Measurements from ENCODE around the gene SCN1B.

DNA sequence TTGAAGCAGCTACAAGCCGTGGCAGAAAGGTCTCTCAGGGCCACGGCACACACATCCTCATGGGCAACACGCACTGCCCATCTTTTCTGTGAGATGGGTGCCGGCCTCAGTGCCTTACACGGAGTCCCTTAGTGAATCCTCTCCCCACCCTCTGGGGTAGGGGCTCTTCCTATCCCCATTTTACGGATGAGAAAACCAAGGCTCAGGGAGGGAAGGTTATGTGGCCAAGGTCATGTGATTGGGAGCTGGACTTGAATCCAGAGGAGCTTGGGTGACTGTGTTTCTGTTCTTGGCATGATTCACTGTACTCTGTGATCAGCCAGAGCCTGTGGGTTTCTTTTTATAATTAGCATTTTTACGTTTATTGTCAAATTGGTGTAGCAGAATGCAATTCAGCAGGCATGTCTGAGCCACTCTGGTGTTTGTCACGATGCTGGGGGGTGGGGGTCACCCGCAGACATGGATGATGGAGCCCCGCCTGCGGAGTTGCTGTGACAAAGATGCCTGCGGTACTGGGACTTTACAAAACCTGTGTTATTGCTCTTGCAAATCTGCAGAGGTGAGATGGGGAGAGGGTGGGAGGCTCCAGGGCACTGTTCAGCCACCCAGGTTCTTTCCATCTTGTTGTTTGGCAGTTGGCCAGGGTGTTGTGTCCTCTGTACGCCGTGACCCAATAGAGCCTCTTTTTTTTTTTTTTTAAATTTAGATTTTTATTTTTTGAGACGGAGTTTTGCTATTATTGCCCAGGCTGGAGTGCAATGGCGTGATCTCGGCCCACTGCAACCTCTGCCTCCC, 4.5 kb downstream of the SCN1B start:
- no peak for TF ChIP-seq EZH2 (optimal IDR thresholded peaks at IDR 0.05; ENCODE audit: low read depth, low read length)
- TF ChIP-seq, protein P1, sequence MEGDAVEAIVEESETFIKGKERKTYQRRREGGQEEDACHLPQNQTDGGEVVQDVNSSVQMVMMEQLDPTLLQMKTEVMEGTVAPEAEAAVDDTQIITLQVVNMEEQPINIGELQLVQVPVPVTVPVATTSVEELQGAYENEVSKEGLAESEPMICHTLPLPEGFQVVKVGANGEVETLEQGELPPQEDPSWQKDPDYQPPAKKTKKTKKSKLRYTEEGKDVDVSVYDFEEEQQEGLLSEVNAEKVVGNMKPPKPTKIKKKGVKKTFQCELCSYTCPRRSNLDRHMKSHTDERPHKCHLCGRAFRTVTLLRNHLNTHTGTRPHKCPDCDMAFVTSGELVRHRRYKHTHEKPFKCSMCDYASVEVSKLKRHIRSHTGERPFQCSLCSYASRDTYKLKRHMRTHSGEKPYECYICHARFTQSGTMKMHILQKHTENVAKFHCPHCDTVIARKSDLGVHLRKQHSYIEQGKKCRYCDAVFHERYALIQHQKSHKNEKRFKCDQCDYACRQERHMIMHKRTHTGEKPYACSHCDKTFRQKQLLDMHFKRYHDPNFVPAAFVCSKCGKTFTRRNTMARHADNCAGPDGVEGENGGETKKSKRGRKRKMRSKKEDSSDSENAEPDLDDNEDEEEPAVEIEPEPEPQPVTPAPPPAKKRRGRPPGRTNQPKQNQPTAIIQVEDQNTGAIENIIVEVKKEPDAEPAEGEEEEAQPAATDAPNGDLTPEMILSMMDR (IDR thresholded peaks at IDR 0.05; ENCODE audit: low read length), result no peak
